Measurements from ENCODE around the gene GJA1. TPM values are rescaled to one million over a fixed set of nuclear protein-coding genes. Genes with fewer than 3 reads are reported as not detected.
"Not testable (repeated sequence)": the region's sequence is repeated elsewhere in the genome, so short reads cannot be mapped to it uniquely, and the experiment has no call there.

The GJA1 gene
- total and polyA plus RNA-seq, 5 experiments from 2014 or later = not detected

DNA sequence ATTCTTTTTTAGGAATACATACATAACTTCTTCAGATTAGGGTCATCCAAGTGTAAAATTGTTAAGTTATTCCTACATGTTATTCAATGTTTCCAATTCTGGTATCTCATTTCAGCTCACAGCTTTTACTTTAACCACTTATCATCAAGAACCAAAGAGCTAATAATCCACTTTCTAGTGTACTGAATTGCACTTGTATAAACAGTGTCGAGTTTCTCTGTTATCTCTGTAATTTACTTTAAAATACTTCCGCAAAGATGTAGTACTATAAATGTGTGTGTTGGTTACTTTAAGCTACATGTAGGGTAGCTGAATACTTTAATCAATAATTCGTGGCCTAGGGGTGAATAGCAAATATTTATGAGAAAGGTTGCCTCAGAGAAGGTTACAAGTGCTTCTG, 8.8 kb upstream of the GJA1 start:
- DNase-seq = no peak
- Mint-ChIP-seq H3K9me3 (no peaks in the 10 kb centered on the region), H3K27ac (no peak overlapping the region), H3K4me1 (no peaks in the 10 kb centered on the region), H3K36me3 (no peaks in the 10 kb centered on the region), H3K4me3 (no peak overlapping the region), H3K27me3 (no peaks in the 10 kb centered on the region)
- no peak for ATAC-seq
- POLR2A ChIA-PET = no interaction called here

DNA sequence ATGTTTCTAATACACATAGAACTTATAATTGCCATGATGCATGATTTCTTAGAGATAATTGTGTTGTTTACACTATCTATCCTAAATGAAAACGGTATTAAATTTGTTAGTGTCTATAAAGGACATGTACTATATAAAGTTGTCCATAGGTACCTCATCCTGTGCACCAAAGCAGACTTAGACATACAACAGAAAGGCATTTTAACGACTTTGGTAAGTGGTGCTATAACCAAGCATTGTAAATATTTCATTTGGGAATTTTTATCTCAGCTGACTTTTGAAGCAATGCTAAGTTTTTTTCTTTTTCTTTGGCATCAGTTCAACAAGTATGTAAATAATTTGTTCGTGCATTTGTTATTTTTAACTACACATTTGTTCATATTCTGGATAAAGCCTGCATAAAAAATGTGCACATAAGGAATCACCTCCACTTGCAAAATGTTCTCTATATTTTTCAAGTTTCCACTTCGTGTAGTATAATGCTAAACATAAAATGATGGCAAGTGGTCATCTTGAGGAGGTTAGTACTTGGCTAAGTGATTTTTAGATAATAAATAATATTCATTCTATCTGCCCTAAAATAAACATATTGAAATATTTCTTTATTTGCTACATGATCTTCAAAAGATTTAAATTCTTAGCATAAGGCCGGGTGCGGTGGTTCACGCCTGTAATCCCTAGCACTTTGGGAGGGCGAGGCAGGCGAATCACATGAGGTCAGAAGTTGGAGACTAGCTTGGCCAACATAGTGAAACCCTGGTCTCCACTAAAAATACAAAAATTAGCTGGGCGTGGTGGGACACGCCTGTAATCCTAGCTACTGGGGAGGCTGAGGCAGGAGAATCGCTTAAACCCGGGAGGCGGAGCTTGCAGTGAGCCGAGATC, 6.3 kb upstream of the GJA1 start:
- H3K36me3 Mint-ChIP-seq = no peaks in the 10 kb centered on the region
- no peaks in the 10 kb centered on the region for H3K4me1 Mint-ChIP-seq
- no peak overlapping the region for H3K4me3 Mint-ChIP-seq
- DNase-seq (no peak), ATAC-seq (no peak)
- H3K9me3 Mint-ChIP-seq = no peaks in the 10 kb centered on the region
- POLR2A ChIA-PET = no interaction called here
- no peak overlapping the region for H3K27ac Mint-ChIP-seq
- no peaks in the 10 kb centered on the region for H3K27me3 Mint-ChIP-seq

DNA sequence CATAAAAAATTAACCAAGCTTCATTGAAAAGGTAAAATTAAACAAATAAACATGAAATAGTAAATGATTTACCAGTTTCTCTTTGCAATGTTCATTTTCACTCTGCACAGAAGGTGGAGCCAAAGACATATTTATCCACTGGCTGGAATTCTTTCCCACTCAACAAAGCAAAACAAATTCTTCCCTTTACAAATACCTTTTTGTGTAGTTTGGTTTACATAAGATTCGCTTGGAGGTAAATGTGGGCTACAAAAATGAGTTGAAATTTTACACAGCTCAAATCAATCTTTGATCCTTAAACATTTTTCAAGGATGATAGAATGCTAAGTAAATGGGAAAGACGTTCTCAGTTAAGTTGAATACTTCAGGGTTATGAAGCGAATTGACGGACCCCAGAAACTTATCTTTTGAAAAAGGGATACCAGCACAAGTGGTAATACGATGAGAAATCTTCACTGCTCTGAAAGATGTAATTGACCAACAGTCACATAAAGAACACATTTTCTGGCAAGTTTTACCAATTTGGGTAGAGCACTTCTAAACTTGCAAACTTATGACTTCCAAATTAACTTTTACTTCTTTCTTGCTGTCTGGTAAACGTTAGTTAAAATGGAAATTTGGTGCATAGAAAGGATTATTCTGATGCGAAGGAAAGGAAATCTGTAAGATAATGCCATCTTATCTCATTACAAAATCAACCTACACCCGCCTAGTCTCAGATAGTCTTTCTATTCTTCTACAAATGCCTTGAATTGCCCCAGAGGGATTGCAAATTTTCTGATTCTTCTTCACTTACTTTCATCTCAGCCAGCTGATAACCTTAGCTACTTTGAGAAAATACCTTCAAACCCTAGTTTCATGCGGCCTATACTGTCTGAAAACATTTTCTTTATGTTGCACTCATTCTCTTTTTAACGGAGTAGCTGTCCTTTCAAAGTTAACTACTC, 4.7 kb upstream of the GJA1 start:
- POLR2A ChIA-PET = no interaction called here

DNA sequence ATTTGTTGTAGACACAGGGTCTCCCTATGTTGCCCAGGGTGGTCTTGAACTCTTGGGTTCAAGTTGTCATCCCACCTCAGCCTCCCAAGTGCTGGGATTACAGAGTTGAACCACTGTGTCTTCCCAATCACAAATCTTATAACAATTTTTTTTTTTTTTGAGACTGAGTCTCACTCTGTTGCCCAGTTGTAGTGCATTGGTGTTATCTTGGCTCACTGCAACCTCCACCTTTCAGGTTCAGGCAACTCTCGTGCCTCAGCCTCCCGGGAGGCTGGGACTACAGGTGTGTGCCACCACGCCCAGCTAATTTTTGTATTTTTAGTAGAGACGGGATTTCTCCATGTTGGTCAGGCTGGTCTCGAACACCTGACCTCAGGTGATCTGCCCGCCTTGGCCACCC, 3.7 kb upstream of the GJA1 start:
- H3K36me3 Mint-ChIP-seq, ATAC-seq, H3K4me3 Mint-ChIP-seq, H3K4me1 Mint-ChIP-seq, H3K27me3 Mint-ChIP-seq, H3K9me3 Mint-ChIP-seq, H3K27ac Mint-ChIP-seq, POLR2A ChIA-PET, DNase-seq: not testable (repeated sequence)

More for the DNA sequence above, 4.7 kb upstream of the GJA1 start:
- H3K4me3 Mint-ChIP-seq = no peak overlapping the region
- ATAC-seq (no peak), DNase-seq (no peak)
- peaks cover 0 to 4% (median 0%) of the 10 kb centered on the region in 5 donors for H3K27me3 Mint-ChIP-seq
- peaks cover 0 to 3% (median 0%) of the 10 kb centered on the region in 4 donors for H3K4me1 Mint-ChIP-seq
- H3K27ac Mint-ChIP-seq = no peak overlapping the region
- H3K36me3 Mint-ChIP-seq = no peaks in the 10 kb centered on the region
- no peaks in the 10 kb centered on the region for H3K9me3 Mint-ChIP-seq

DNA sequence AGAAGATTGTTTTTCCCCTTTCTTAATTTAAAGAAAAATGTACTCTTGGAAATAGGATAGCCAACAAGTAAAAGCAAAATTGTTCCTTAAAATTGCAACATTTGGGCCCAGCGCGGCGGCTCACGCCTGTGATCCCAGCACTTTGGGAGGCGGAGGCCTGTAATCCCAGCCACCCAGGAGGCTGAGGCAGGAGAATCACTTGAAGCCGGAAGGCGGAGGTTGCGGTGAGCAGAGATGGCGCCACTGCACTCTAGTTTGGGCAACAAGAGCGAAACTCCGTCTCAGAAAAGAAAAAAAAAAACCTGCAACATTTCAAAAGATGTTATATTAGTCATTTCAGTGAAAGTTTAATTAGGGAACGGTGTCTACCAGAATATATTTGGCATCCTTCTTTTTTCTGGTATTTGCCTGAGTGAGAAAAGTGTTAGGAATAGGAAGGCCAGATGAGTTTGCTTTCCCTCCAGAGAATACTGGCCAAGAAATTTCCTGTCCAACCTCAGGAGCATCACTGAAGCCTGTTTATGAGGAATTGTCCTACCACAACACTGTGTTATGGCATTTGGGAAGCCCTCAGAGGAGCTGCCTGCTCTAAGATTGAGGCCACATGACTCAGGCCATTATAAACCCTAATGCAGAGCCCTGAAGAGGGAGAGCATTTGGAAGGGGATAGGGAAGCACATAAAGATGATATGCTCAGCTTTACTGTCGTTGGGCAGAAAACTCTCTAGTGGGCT, 1.2 kb upstream of the GJA1 start:
- Mint-ChIP-seq H3K4me3 (peak overlapping the region in 1 of 10 donors; percentile 1), H3K27me3 (peaks cover 7 to 29% (median 20%) of the 10 kb centered on the region in 5 donors), H3K4me1 (peaks cover 9 to 25% (median 20%) of the 10 kb centered on the region in 4 donors), H3K9me3 (no peaks in the 10 kb centered on the region), H3K36me3 (no peaks in the 10 kb centered on the region), H3K27ac (no peak overlapping the region)
- POLR2A ChIA-PET = no interaction called here
- DNase-seq (no peak), ATAC-seq (no peak)

DNA sequence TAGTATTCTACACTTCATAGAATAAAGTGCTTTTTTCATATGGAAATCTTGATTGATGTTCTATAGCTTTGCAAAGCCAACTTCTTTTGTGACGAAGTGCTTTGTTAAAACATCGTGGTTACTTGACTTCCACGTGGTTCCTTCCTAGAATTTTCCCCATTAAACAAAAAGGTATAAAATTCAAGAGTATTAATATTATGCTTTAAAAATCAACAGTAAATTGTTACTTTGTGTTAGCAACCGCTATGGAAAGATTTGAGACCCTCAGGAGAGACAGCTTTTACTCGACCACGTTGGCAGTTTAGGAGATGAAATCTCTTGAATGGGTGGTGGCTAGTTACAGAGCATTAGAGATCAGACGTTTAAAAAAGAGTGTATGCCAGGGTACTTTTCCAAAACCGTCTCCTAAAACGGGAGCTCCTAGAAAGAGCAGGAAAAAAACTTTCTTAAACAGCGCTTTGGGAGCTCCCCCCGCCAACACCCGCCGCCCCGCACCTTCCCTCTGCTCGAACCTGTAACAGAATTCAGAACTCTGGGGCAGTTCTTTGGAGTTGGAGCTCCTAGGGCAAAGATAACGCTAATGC, 920 bp downstream of the GJA1 start:
- Mint-ChIP-seq H3K9me3 (no peaks in the 10 kb centered on the region), H3K27me3 (peaks cover 10 to 47% (median 24%) of the 10 kb centered on the region in 5 donors), H3K4me1 (peaks cover 9 to 25% (median 20%) of the 10 kb centered on the region in 4 donors), H3K36me3 (no peaks in the 10 kb centered on the region), H3K27ac (peak overlapping the region in 1 of 10 donors; percentile 78), H3K4me3 (peak overlapping the region; percentile 81 to 91 (median 88))
- peak; percentile 25 to 30 for ATAC-seq
- POLR2A ChIA-PET = no interaction called here
- peak in 2 of 10 donors; percentile 8 to 11 for DNase-seq

DNA sequence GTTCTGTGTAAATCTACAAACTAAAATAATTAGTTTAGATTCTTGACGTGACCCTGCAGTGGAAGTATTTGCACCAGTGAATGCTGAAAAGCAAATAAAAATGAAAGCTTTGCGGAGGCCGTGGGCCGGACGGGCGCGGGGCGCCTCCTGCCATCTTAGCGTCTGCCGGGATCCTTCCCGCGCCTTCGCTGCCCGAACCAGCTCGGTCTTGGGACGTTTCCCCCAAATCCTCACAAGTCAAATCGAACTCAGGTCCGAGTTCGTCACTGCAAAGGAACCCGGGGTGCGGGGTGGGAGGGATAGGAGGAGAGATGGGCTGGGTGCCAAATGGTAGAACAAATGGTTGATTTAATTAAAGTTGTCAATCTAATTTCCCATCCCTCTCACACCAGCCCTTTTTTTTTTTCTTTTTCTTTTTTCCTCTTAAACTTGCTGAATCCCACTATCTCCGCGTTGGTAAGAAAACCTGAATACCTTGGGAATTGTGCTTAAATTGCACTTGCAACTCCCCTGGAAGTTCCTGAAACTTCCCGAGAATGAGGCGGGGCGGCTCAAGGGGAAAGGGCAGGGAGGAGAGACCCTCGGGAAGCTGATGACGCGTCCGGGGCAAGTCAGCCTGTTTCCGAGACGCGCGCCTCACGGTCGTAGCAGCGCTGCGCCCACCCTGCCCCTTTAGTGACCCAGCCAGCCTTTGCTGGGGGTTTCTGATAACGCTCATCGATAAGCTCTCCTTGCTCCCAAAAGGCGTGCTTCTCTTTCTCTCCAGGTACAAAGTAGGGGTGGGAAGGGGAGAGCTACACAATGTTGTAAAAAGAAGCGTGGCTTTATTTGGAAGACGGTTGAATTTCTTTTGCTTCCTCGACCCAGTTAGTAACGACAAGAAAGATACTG, 1.8 kb downstream of the GJA1 start:
- Mint-ChIP-seq H3K27me3 (peaks cover 14 to 53% (median 27%) of the 10 kb centered on the region in 5 donors), H3K4me3 (peak overlapping the region; percentile 81 to 91 (median 88)), H3K36me3 (no peaks in the 10 kb centered on the region), H3K9me3 (no peaks in the 10 kb centered on the region), H3K4me1 (peaks cover 9 to 25% (median 20%) of the 10 kb centered on the region in 4 donors), H3K27ac (peak overlapping the region in 4 of 10 donors; percentile 11 to 38 (median 21))
- POLR2A ChIA-PET = no interaction called here
- ATAC-seq = peak; percentile 38 to 63
- DNase-seq = peak in 2 of 10 donors; percentile 12 to 25

DNA sequence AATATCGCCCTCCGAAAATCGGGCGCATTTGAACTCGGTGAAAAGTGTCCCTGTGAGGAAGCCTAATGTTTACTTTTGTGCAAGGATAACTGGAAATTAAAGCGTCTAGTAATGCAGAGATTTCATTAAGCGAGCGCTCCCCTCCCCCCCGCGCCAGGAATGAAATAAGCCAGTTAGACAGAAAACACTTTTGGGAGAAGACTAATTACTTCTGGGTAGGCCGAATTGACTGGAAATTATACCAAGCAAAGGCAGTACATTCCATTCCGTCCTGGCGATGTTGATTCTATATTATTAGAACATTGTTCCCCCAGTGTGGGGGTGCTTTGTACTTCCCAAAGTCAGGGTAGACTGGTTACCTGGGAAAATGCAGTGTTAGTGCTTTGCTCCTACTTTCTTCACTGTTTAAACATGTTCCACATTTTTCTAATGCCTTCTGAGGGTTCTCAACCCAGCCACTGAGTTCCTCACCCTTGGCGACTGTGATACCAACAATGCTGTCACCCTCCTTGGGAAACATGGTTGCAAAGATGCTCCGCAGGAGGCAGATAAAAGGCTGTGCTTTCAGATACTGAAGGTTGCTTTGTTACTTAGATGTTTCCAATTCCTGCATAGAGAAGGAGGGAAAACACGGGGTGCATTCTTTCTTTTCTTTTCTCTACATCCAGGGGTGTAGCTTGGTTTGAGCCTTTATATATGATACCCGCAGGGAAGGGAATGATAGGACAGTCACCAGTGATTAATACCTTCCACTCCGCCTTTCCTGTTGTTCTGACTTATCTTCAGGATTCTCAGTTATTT, 2.6 kb downstream of the GJA1 start:
- Mint-ChIP-seq H3K27ac (peak overlapping the region in 2 of 10 donors; percentile 11 to 13), H3K27me3 (peaks cover 14 to 53% (median 27%) of the 10 kb centered on the region in 5 donors), H3K36me3 (no peaks in the 10 kb centered on the region), H3K9me3 (no peaks in the 10 kb centered on the region), H3K4me3 (peak overlapping the region; percentile 81 to 91 (median 88)), H3K4me1 (peaks cover 9 to 25% (median 20%) of the 10 kb centered on the region in 4 donors)
- POLR2A ChIA-PET = no interaction called here
- ATAC-seq (no peak), DNase-seq (no peak)

DNA sequence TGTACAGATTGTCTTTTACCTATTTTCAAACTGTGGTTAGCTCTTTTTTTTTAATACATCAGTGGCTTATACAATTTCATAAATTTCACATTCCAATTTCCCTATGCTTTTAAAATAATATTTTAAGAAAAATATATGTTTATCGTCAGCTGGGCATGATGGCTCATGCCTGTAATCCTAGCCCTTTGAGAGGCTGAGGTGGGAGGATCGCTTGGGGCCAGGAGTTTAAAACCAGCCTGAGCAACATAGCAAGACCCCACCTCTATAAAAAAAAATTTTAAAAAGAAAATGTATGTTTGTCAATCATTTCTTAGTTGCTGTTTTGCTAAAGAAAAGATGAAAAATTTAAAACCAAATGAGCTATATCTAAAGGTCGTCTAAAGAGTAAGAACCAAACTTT, 3.4 kb downstream of the GJA1 start:
- Mint-ChIP-seq H3K9me3 (no peaks in the 10 kb centered on the region), H3K4me3 (no peak overlapping the region), H3K27me3 (peaks cover 15 to 53% (median 27%) of the 10 kb centered on the region in 5 donors), H3K4me1 (peaks cover 9 to 25% (median 20%) of the 10 kb centered on the region in 4 donors), H3K36me3 (no peaks in the 10 kb centered on the region), H3K27ac (no peak overlapping the region)
- no peak for ATAC-seq
- POLR2A ChIA-PET = no interaction called here
- DNase-seq = no peak

DNA sequence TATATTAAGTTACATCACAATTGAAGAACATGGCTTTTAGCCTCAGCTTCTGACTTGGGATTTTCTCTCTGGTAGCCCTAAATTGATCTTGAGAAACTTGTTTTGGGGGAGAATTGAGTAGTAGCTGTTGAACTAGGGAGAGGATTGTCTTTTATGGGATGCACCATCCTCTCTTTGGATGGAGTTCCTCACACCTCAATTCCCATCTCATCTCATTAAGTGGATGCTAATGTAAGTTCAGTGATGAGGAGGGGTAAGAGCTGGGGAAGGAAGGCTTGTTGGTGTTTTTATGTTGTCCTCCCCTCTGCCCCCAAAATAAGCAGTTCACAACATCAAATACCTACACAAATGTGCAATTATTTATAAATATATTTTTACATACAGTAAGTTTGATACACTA, 4.0 kb downstream of the GJA1 start:
- Mint-ChIP-seq H3K27me3 (peaks cover 17 to 56% (median 27%) of the 10 kb centered on the region in 5 donors), H3K27ac (no peak overlapping the region), H3K36me3 (no peaks in the 10 kb centered on the region), H3K4me1 (peaks cover 9 to 25% (median 20%) of the 10 kb centered on the region in 4 donors), H3K4me3 (no peak overlapping the region), H3K9me3 (no peaks in the 10 kb centered on the region)
- ATAC-seq (no peak), DNase-seq (no peak)
- POLR2A ChIA-PET = no interaction called here

DNA sequence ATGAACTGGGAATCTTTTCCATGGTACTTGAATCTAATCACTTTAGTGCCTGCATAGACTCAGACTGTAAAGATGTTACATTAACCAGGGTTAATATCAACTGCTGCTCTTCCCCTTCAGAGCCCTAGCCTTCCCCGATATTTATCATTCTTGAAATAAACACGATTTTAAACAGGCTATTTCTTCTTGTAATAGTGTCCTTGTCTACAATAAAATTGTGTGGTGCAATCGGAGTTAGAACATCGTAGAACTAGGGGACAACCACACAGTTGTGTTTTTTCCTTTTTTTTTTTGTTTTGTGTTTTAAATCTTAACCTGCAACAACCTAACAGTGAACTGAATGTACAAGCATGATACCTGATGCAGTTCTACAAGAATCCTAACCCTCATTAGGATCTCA, 4.5 kb downstream of the GJA1 start:
- no peak for DNase-seq
- POLR2A ChIA-PET = interaction anchor here (0.7 kb wide), 1 partner anchor 192 kb away, joined by 6 read pairs; no protein-coding TSS in a partner anchor
- no peak overlapping the region for H3K27ac Mint-ChIP-seq
- peaks cover 9 to 25% (median 20%) of the 10 kb centered on the region in 4 donors for H3K4me1 Mint-ChIP-seq
- H3K27me3 Mint-ChIP-seq = peaks cover 17 to 61% (median 27%) of the 10 kb centered on the region in 5 donors
- no peak for ATAC-seq
- no peaks in the 10 kb centered on the region for H3K9me3 Mint-ChIP-seq
- no peak overlapping the region for H3K4me3 Mint-ChIP-seq
- no peaks in the 10 kb centered on the region for H3K36me3 Mint-ChIP-seq

All from naive thymus-derived CD8-positive, alpha-beta T cell (primary cell).